Cardiac muscle cell (in vitro differentiated cells and primary cell): ENCODE results near the gene ASCC1. TPM values are rescaled to one million over a fixed set of nuclear protein-coding genes. Genes with fewer than 3 reads are reported as not detected.
A peak's percentile ranks its signal among the peaks of the same experiment; 100 is the strongest.

ENCODE experiments used
- DNase-seq, 2 donors: peaks; one replicate each; pipeline versions ENCODE4 v3.0.0 to v3.0.0-alpha.2; 2010 to 2017; ENCODE audit warnings: low read depth in 1 of 2, low spot score in 1 of 2
- H3K27ac ChIP-seq: fragments of 200-600 bp; sonication (generic); 2 replicates; pipeline ENCODE4 v1.5.1; 2016
- H3K27me3 ChIP-seq: fragments of 200-600 bp; sonication (generic); 2 replicates; pipeline ENCODE4 v1.6.0; 2016; ENCODE audit warnings: control low read depth
- H3K36me3 ChIP-seq: fragments of 200-600 bp; sonication (generic); 2 replicates; pipeline ENCODE4 v1.5.1; 2016; ENCODE audit warnings: control low read depth
- H3K4me1 ChIP-seq: fragments of 200-600 bp; sonication (generic); 2 replicates; pipeline ENCODE4 v1.8.1; 2017; ENCODE audit warnings: low read depth, mild to moderate bottlenecking, mixed run types
- H3K4me3 ChIP-seq: fragments of 200-600 bp; sonication (generic); 2 replicates; pipeline ENCODE4 v1.5.1; 2016; ENCODE audit warnings: mild to moderate bottlenecking
- H3K9me3 ChIP-seq: fragments of 200-600 bp; sonication (generic); 2 replicates; pipeline ENCODE4 v1.5.1; 2017; ENCODE audit warnings: low read depth, mild to moderate bottlenecking, control low read depth
- polyA plus RNA-seq: library from polyadenylated mRNA; unstranded; fragments of >200 nt; fragmentation: Nextera tagmentation; extraction: Ambion mirVana; gene quantifications from 2 replicates; pipeline ENCODE4 v1.2.1, GENCODE V29; 2016
- total RNA-seq: library from RNA; depleted of rRNA; stranded (reverse); fragments of >200 nt; gene quantifications from 2 replicates; pipeline ENCODE4 v1.2.3, GENCODE V29; 2016
- TF ChIP-seq, protein P1 (sequence below): IDR thresholded peaks from 2 replicates; pipeline ENCODE4 v1.5.1; 2012; ENCODE audit warnings: low read depth, mild to moderate bottlenecking, low read length

The ASCC1 gene
- total and polyA plus RNA-seq, 2 experiments from 2014 or later: 41.3 to 58.4 TPM

DNA sequence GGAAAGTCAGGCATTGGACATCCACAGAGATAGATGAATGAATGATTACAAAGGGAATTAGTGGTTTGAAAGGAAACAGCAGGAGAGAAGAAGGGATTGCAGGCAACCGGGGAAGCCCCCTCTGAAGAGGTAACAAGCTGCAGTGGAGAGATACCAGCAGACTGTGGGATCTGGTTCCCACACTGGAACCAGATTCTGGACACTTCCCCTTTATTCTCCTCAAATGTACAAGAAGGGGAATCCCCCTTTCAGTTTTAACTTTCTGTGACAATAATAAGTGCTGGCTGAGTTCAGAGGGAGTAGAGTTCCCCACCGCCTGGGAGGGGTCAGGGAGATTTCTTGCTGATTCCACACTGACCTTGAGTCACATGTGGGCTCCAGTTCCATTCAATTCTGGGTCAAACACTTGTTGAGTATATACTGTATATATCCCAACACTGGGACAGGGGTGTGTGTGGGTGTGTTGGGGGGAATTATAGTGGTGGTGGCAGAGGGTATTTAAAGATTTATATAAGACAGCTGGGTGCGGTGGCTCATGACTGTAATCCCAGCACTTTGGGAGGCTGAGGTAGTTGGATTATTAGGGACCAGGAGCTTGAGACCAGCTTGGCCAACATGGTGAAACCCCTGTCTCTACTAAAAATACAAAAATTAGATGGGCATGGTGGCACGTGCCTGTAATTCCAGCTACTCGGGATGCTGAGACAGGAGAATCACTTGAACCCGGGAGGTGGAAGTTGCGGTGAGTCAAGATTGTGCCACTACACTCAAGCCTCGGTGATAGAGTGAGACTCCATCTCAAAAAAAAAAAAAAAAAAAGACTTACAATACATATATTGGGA is 41.2 kb upstream of the ASCC1 start:
- Histone ChIP-seq H3K27ac (peak overlapping the region; percentile 4), H3K36me3 (no peaks in the 10 kb centered on the region), H3K4me1 (peaks cover 57% of the 10 kb centered on the region), H3K4me3 (no peak overlapping the region), H3K27me3 (no peaks in the 10 kb centered on the region), H3K9me3 (no peaks in the 10 kb centered on the region)
- TF ChIP-seq, protein P1, sequence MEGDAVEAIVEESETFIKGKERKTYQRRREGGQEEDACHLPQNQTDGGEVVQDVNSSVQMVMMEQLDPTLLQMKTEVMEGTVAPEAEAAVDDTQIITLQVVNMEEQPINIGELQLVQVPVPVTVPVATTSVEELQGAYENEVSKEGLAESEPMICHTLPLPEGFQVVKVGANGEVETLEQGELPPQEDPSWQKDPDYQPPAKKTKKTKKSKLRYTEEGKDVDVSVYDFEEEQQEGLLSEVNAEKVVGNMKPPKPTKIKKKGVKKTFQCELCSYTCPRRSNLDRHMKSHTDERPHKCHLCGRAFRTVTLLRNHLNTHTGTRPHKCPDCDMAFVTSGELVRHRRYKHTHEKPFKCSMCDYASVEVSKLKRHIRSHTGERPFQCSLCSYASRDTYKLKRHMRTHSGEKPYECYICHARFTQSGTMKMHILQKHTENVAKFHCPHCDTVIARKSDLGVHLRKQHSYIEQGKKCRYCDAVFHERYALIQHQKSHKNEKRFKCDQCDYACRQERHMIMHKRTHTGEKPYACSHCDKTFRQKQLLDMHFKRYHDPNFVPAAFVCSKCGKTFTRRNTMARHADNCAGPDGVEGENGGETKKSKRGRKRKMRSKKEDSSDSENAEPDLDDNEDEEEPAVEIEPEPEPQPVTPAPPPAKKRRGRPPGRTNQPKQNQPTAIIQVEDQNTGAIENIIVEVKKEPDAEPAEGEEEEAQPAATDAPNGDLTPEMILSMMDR: no peak
- DNase-seq: peak in 1 of 2 donors; percentile 40

DNA sequence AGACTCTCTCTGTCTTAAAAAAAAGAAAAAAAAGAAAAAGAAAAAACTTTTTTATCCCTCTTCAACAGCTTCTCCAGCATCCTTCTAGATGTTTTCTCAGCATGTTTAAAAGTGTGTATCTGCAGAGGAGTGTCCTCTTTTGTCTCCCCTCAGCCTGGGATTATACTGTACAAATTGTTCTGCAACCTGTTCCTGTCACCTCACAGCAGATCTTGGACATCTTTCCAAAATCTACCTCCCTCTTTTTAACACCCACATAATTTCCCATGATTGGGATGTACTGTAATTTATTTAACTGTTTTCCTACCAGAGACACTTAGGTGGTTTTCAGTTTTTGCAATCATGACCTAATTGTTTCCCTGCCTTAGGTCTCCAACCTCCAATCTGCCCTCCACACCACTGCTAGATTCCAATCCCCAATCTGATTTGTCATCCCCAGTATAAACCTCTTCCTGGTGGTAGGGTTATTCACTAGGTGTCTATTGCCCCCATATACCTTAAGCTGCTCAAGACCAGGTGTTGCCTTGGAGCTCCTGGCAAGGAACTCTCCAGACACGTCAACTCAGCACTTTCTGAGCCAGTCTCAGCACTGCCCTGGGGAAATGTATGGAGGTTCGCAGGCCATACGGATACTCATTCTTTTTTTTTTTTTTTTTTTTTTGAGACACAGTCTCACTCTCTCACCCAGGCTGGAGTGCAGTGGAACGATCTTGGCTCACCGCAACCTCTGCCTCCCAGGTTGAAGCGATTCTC is 40.1 kb upstream of the ASCC1 start:
- Histone ChIP-seq H3K4me1 (peaks cover 49% of the 10 kb centered on the region), H3K36me3 (no peaks in the 10 kb centered on the region), H3K27me3 (no peaks in the 10 kb centered on the region), H3K27ac (no peak overlapping the region), H3K9me3 (no peaks in the 10 kb centered on the region), H3K4me3 (no peak overlapping the region)
- TF ChIP-seq, protein P1: no peak
- DNase-seq: no peak

- Histone ChIP-seq H3K27ac (peak overlapping the region; percentile 88), H3K36me3 (no peaks in the 10 kb centered on the region), H3K9me3 (no peaks in the 10 kb centered on the region), H3K4me3 (no peak overlapping the region), H3K27me3 (no peaks in the 10 kb centered on the region), H3K4me1 (peaks cover 43% of the 10 kb centered on the region)
- DNase-seq: peak; percentile 64 to 90
- TF ChIP-seq, protein P1: peak; percentile 8
These were observed 38.9 kb upstream of the ASCC1 start for GRCh38 chr10:72254813-72255568.

DNA sequence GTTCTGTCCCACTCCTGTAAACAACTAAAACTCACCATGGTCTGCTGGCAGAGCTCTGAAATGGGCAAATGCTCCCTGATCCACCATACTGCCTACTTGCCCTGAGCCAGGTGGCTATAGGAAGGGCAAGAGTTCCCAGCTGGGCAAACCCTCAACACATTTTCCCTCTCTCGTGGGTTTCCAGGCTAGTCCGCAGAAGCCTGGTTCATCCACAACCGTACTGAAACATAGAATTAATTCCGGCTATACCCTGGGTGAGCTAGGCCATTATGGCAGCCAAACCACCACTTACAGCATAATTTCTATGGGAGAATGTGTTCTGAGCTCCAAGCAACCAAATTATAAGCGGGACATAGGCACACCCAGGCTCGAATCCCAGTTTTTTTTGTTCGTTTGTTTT is 37.5 kb upstream of the ASCC1 start:
- peaks cover 33% of the 10 kb centered on the region for H3K4me1 ChIP-seq
- TF ChIP-seq, protein P1: no peak

DNA sequence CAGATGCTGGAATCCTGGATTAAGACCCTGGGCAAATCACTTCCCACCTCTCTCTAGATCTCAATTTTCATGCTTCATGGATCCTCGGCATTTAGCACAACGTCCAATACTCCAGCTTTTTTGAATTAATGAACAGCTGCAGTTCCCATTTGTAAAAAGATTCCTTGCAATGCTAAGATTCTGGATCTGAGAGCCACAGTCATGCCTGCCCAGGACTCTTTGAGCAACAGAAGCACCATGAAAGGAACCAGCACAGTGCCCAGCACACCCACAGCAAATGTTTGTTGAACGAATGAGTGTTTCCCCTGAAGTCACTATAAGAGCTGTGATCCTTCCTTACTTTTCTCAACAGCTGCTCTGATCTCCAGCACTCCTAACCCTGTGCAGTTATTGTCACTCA is 36.9 kb upstream of the ASCC1 start:
- DNase-seq: no peak
- peaks cover 37% of the 10 kb centered on the region for H3K4me1 ChIP-seq
- no peak overlapping the region for H3K4me3 ChIP-seq
- H3K27ac ChIP-seq: no peak overlapping the region
- H3K27me3 ChIP-seq: no peaks in the 10 kb centered on the region
- no peaks in the 10 kb centered on the region for H3K36me3 ChIP-seq
- TF ChIP-seq, protein P1: no peak
- no peaks in the 10 kb centered on the region for H3K9me3 ChIP-seq

More for the DNA sequence above, 37.5 kb upstream of the ASCC1 start:
- no peaks in the 10 kb centered on the region for H3K9me3 ChIP-seq
- H3K4me3 ChIP-seq: no peak overlapping the region
- no peaks in the 10 kb centered on the region for H3K36me3 ChIP-seq
- no peak for DNase-seq
- no peaks in the 10 kb centered on the region for H3K27me3 ChIP-seq
- peak overlapping the region; percentile 88 for H3K27ac ChIP-seq
